Skin of body (tissue), 3 donors: ENCODE data around the gene ARAP1. TPM values are rescaled to one million over a fixed set of nuclear protein-coding genes. Genes with fewer than 3 reads are reported as not detected.
A peak's percentile ranks its signal among the peaks of the same experiment; 100 is the strongest.

Source experiments
- DNase-seq: peaks from one replicate; lab custom pipeline; 2025; lab: John Stamatoyannopoulos, UW
- small RNA-seq: library from RNA; depleted of rRNA; stranded (forward); fragments of <200 nt; gene quantifications from one replicate; pipeline ENCODE3, GENCODE V24; 2014; ENCODE audit warnings: low replicate concordance
- total RNA-seq: library from RNA; depleted of rRNA; stranded (reverse); fragments of >200 nt; gene quantifications from one replicate; pipeline ENCODE4 v1.2.3, GENCODE V29; 2014

Gene ARAP1
- total RNA-seq, 1 donor from 2014 or later = 76.8 TPM

- no peak for DNase-seq
Measured at GRCh38 chr11:72642043-72642883, 109.9 kb downstream of the ARAP1 start.

- DNase-seq = no peak
Measured at GRCh38 chr11:72641522-72642042, 110.6 kb downstream of the ARAP1 start.

- no peak for DNase-seq
Measured at GRCh38 chr11:72639502-72640375, 112.5 kb downstream of the ARAP1 start.

GRCh38 chr11:72637926-72638325, 114.3 kb downstream of the ARAP1 start:
- DNase-seq = no peak

GRCh38 chr11:72637198-72637597, 115.0 kb downstream of the ARAP1 start:
- DNase-seq = no peak

- no peak for DNase-seq
Measured at GRCh38 chr11:72636376-72636775, 115.8 kb downstream of the ARAP1 start.

GRCh38 chr11:72635933-72636332, 116.3 kb downstream of the ARAP1 start:
- DNase-seq = peak; percentile 73

- no peak for DNase-seq
Measured at GRCh38 chr11:72635309-72635915, 116.8 kb downstream of the ARAP1 start.

Small RNA genes lying within 50 kb of the gene (small RNA-seq; reads per million reads assigned to genes)
- gene MIR4692 (not detected), gene RF00019 (not detected)

Other genes with a start within 250 kb of the ARAP1 start
- 12.3 TPM for gene PDE2A, start 78.0 kb downstream of the ARAP1 start, total RNA-seq
- gene STARD10, start 41.6 kb upstream of the ARAP1 start, total RNA-seq = 28.7 TPM
- gene ATG16L2, start 62.0 kb upstream of the ARAP1 start, total RNA-seq = 23.3 TPM